Choroid plexus epithelial cell (primary cell): ENCODE results near the gene B4GALT1.

Source experiments
- DNase-seq: peaks from one replicate; pipeline ENCODE4 v3.0.0-alpha.2; 2010; ENCODE audit warnings: low read depth
- H3K4me3 ChIP-seq: 2 replicates; pipeline ENCODE4 v1.5.1; 2011; ENCODE audit warnings: low read depth, mild to moderate bottlenecking, control low read depth, low read length, moderate library complexity
- TF ChIP-seq, protein P1 (sequence below): conservative IDR thresholded peaks from 2 replicates; pipeline ENCODE4 v1.5.1; 2011; ENCODE audit warnings: low read depth, mild to moderate bottlenecking, control low read depth, inconsistent platforms, low read length, moderate library complexity

The B4GALT1 gene, protein sequence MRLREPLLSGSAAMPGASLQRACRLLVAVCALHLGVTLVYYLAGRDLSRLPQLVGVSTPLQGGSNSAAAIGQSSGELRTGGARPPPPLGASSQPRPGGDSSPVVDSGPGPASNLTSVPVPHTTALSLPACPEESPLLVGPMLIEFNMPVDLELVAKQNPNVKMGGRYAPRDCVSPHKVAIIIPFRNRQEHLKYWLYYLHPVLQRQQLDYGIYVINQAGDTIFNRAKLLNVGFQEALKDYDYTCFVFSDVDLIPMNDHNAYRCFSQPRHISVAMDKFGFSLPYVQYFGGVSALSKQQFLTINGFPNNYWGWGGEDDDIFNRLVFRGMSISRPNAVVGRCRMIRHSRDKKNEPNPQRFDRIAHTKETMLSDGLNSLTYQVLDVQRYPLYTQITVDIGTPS

GRCh38 chr9:33167084-33167971 lies at the start of gene B4GALT1:
TSS of gene B4GALT1 (minus strand) at chr9:33167336. CDS start at chr9:33167169, 167 bp downstream.
- DNase-seq: peak; percentile 90
- TF ChIP-seq, protein P1, sequence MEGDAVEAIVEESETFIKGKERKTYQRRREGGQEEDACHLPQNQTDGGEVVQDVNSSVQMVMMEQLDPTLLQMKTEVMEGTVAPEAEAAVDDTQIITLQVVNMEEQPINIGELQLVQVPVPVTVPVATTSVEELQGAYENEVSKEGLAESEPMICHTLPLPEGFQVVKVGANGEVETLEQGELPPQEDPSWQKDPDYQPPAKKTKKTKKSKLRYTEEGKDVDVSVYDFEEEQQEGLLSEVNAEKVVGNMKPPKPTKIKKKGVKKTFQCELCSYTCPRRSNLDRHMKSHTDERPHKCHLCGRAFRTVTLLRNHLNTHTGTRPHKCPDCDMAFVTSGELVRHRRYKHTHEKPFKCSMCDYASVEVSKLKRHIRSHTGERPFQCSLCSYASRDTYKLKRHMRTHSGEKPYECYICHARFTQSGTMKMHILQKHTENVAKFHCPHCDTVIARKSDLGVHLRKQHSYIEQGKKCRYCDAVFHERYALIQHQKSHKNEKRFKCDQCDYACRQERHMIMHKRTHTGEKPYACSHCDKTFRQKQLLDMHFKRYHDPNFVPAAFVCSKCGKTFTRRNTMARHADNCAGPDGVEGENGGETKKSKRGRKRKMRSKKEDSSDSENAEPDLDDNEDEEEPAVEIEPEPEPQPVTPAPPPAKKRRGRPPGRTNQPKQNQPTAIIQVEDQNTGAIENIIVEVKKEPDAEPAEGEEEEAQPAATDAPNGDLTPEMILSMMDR: no peak

DNA sequence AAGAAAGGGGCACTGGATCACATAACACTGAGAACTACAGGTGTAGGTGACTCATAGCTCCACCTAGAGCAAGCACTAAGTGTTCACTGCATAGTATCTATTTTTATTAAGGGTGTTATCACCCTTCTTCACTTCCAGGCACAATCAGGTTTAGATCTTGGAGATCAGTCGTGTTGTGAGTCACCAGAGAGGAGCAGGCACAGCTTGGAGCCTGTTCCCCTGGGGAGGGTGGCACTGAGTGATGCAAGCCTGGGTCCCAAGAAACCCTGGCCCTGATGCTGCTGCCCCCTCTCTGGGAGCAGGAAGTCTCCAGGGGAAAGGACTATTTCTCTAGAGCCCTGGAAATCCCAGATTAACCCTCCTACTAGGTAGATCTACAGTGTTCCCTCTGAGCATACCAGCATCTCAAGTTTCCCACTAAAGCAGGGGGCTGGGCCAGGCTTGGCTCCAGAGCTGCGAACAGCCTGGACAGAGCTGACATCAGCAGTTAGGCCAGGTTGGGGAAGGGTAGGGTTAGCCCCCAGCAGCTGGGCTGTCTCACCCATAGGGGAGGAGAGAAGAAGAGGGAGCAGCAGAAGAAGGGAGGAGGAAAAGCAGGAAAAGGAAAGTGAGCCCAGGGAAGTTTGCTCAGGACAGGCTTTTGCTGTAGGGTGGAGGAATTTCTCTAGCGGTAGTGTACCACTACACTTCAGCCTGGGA lies 44.7 kb upstream of the B4GALT1 start:
- no peak overlapping the region for H3K4me3 ChIP-seq
- TF ChIP-seq, protein P1: no peak
- peak; percentile 61 for DNase-seq

More at GRCh38 chr9:33167084-33167971, at the start of gene B4GALT1:
- H3K4me3 ChIP-seq: peak within 1 kb of the TSS; percentile 92

GRCh38 chr9:33210006-33210715 lies 43.0 kb upstream of the B4GALT1 start:
- DNase-seq: no peak
- TF ChIP-seq, protein P1: no peak
- no peak overlapping the region for H3K4me3 ChIP-seq

- TF ChIP-seq, protein P1: no peak
- no peak for DNase-seq
- H3K4me3 ChIP-seq: no peak overlapping the region
Observed at GRCh38 chr9:33209394-33209793, 42.3 kb upstream of the B4GALT1 start.

DNA sequence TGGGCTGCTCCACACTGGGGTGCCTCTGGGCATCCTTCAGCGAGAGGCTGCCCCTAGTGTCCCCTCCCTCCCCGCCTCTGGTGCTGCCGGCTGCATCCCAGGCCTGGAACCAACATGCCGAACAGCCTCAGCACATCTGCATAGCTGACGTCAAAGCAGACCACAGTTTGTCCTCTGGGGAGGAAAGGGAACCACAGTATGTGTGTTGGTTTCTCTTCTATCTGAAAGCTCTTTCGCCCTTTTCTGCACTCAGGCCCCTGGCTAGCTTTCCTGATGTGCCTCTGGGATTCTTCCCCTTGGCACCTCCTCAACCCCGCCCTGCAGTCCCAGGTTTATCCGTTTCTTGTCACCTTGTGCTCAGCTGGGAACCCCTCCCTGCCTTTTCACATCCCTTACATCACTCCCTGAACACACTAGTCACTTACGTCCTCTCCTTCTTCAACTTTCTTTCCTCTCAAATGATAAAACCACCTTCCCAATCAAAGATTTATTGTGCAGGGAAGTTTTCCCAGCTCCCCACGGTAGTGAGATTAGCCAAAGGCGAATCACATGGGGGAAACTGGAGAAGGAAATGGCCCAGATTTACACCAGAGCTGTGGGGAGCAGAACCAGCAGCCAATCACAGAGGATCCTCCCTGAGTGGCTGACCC lies 35.5 kb upstream of the B4GALT1 start:
- no peak overlapping the region for H3K4me3 ChIP-seq
- DNase-seq: peak; percentile 91
- TF ChIP-seq, protein P1: peak; percentile 9

DNA sequence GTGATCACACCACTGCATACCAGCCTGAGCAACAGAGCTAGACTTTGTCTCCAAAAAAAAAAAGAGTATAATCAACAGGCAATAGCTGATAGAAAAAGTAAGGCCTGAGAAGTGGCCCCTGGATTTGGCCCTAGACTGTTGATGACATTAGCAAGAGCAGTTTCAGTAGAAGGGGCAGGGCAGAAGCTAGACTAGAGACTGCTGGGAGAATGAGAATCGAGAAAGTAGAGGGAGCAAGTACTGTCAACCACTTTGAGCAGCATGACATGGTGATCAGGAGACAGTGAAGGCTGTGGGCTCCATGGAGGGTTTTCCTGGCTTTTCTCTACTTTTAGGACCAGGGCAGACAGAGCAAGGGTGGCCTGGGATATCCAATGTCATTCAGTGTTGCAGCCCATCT lies 34.9 kb upstream of the B4GALT1 start:
- DNase-seq: no peak
- TF ChIP-seq, protein P1: no peak
- no peak overlapping the region for H3K4me3 ChIP-seq
